Activated CD4-positive, alpha-beta T cell treated with anti-CD3 and anti-CD28 coated beads, Interleukin-10, Interleukin-2, amounts not matched to agents 100 ng/mL and 50 ng/mL, durations not matched to agents 16 hours and 8 hours (primary cell): ENCODE data around the gene SLC19A1.
A peak's percentile ranks its signal among the peaks of the same experiment; 100 is the strongest.

ENCODE experiments used
- DNase-seq: peaks from one replicate; pipeline ENCODE4 v3.0.0-alpha.2; 2020

Gene SLC19A1

DNA sequence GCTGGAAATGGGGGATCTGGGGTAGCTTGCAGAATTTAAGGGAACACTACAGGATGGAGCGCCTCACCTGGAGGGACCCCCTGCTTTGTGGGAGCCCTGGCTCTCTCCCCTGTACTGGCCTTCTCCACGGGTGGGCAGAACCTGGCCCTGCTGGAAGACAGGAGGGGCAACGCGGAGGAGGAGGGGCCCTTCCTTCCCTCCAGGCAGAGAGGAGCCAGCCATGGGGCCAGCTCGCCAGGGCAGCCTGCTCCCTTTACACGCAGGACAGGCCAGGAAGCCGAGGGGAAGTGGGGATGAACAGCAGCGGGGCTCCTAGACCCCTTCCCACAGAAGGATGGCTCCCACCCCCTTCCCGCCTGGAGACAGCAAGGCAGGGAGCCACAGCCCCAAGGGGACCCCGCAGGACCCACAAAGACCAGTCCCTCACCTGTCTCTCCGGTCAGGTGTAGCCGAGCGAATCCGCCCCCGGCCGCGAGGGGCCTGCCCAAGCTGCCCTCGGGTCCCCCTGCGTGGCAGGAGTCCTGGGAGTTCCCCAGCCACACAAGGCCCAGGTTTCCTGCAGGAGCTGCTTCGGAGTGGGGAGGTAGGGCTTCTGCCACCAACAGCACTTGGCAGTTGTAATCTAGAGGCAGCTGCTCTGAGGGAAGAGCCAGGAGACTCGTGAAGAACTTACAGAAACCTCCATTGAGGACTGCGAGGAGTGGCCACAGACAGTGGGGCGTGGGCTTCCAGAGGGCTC lies 1.6 kb upstream of the SLC19A1 start:
- DNase-seq: no peak

DNA sequence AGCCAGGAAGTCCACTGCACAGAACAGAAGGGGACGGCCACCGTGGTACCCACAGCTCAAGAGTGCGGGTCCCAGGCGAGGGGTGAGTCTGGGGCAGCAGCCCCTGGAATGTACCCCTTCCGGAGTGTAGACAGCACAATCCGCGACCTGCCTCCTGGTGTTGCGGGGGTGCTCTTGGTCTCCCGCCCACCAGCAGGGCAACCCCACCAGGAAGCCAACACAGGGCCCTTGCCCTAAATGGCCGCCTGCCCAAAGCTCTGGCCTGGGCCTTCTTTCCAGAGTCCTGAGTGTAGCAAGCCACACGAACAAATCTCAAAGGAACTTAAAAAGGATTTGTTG lies 1.1 kb upstream of the SLC19A1 start:
- DNase-seq: no peak

DNA sequence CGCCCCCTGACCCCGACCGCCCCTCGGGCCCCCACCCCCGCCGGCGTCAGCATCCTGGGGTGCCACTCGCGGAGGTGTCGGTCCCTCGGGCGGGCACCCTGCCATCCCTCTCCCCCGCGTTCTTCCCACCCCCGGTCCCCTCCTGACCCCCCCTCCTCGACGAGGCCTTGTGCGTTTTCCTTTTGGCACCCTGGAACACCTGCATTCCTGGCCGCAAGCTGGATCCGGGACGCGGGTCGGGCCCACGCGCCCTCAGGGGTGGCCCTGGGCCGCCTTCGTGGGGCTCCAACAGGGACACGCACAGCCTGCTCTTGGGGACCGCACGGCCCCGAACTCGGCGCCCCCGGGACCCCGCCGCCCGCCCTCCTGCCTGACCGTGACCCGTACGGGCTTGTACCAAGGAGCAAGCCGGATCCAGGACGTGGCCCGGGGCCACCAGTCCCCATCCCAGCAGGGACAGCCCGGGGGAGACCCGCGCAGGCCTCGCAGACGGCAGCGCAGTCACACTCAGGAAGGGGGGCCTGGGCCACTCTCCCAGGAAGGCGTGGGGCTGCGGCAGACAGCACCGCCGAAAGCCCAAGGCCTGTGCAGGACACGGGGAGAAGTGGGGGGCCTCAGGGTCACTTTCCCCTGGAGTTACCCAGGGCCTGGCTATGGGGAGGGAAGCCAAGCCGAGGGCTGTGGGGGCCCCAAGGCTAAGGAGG lies 579 bp upstream of the SLC19A1 start:
- no peak for DNase-seq

DNA sequence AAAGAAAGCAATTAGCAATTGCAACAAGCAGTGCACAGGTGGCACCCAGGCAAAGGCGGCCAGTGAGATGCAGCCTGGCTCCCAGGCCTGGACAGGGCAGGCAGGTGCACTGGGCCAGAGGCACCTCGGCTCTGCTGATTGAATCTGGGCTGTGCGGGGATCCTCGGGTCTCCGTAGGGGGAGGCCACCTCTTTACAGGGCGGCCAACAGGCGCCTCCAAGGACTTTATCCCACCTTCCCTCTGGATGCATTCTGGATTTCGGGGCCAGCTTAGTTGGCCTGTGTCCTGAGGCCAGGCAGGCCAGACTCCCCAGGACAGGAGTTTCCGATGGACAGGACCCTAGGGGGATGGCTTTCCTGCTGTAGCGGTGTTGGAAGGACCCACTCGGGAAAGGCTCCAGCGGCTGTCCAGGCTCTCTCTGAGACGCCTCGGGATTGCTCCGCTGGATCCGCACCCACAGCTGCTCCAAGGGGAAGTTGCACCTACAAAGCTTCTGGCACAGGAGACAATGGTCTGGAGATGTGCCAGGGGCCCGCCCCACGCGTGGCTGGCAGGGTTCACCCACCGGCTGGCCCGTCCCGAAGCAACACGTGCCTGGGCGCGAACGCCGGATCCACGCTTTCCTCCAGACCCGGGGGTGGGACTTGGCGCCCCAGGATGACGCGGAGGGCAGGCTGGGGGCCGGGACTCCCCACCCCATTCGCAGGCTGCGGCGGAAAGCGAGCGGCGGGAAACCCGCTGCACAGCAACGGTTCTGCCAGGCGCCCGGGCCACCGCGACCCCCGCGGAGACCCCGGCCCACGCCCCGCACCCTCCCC lies 810 bp downstream of the SLC19A1 start:
- peak; percentile 91 for DNase-seq

DNA sequence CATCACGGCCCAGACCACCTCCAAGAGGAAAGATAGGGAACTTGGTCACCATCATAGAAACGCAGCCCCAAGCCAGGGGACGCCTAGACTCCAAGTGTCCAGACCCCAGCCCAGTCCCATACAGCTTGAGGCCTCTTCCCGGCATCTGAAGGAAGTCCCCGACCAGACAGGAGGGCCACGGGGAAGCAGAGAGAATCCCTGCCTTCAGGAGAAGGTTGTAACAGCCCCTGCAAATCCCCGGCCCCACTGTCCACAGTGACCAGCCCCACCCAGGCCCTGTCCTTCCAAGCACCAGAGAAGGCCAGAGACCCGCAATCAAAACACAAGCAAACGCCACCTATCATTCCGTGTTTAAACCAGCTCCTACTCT lies 1.7 kb downstream of the SLC19A1 start:
- no peak for DNase-seq

- no peak for DNase-seq
Observed at GRCh38 chr21:45539796-45540600, 2.2 kb downstream of the SLC19A1 start.

GRCh38 chr21:45539046-45539795 lies 3.0 kb downstream of the SLC19A1 start:
- DNase-seq: no peak

- no peak for DNase-seq
Observed at GRCh38 chr21:45538381-45539045, 3.7 kb downstream of the SLC19A1 start.

GRCh38 chr21:45537746-45538291 lies 4.4 kb downstream of the SLC19A1 start:
- DNase-seq: no peak

DNA sequence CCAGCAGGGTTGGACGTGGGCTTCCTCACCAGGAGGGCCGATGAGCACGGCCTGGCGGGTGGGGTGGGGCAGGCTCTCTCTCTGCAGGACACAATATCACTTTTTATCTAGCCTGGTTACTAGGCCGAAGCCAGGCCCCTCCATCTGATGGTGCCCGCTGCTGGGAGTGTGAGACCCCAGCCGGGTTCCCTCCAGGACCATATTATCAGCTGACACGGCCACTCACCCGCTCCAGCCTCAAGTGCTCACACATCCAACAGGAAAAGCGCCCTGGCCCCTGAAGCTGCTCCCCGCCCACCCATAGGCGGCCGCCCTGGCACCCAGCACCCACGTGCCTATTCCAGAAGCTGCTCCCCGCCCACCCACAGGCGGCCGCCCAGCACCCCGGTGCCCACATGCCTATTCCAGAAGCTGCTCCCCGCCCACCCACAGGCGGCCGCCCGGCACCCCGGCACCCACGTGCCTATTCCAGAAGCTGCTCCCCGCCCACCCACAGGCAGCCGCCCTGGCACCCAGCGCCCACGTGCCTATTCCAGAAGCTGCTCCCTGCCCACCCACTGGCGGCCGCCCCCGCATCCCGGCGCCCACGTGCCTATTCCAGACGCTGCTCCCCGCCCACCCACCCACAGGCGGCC lies 5.0 kb downstream of the SLC19A1 start:
- DNase-seq: no peak

DNA sequence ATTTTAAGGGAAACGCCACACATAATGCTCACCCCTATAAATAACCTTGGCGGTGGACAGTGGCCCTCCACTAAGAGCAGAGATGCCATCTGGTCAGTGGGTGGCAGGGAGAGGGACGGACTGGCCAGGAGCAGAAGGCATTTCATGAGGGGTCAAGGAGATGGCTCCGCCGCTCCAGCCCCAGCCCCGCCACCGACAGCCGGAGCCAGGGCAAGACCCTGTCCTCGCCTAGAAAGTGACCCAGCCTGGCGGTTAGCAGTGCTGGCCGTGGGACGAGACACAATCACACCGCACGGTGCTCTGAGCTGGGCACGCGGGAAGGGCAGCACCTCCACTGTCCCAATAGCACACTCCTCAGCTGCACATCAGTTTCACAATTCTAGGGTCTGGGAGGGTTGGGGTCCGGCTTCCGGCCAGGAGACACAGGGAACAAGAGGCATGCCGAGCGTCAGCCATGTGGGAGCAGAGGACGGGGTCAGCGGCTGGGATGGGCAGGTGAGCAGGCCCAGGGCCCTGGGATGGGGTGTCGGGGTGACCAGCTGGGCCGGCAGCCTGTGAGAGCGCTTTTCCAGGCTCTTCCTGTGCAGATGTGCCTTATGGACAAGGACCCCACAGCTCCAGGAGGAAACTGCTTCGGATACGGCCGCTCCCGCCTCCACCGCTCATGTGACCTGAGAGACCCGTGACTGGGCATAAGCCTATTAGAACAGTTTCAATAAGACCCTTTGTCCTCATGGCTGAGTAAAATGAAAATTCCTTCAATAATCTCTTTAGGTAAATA lies 5.7 kb downstream of the SLC19A1 start:
- DNase-seq: no peak

DNA sequence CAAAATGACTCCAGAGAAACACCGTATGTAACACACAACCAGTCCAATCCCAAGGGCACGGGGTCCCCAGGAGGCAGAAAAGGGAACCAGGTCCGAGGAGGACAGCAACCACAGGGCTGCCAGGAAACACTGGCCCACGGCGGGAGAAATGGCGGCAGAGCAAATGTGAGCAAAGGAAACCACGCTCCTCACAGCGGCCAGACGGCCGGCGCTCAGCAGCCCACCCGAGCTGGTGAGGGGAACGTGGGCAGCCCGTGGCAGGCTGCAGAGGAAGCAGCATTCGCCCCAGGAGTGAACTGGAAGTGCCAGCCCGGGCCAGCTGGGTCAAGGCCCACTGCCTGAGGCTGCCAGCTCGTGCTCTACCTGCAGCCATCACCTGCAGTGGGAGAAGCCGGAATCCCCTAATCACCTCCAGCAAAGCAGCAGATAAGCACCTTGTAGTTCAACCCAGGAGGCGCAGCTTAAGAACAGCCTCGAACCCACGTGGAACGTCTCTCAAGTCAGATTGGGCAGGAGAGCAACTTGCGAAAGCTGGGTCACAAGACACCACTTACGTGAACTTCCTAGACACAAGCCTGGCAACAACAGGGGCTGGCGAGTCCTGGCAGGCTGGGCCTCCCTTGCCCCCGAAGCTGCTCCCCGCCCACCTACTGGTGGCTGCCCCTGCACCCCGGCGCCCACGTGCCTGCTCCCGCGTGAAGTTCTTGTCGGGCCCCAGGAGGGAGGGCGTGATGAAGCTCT lies 6.7 kb downstream of the SLC19A1 start:
- DNase-seq: no peak

DNA sequence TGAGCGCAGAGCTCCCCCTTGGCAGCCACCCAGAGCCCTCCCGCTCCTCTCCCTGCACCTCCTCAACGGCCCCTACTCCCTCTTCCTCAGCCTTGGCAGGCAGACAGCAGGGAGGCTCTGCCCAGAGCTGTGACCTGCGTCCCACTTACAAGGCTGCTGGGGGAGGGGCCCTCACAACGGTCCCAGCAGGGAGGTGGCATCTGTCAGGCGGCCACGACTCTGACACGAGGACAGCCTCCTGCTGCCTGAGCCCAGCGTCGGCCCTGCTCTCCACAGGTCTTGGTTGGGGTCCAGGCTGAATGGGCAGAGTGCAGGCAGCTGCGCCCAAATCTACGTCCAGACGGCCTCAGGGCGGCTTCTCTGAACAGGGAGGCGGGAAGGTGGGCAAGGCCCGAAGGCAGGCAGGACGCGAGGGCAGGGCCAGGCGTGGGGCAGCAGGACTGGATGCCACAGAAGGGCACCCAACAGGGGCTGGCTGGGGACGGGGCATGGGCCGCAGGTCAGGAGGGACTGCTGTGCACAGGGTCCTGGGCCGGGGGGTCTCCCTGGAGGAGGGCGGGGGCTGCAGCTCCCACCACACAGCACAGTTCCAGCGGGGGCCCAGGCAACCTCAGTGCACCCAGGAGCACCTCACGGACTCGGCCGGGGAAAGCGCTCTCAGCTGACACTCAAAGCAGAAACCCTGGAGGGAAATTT lies 7.5 kb downstream of the SLC19A1 start:
- no peak for DNase-seq

DNA sequence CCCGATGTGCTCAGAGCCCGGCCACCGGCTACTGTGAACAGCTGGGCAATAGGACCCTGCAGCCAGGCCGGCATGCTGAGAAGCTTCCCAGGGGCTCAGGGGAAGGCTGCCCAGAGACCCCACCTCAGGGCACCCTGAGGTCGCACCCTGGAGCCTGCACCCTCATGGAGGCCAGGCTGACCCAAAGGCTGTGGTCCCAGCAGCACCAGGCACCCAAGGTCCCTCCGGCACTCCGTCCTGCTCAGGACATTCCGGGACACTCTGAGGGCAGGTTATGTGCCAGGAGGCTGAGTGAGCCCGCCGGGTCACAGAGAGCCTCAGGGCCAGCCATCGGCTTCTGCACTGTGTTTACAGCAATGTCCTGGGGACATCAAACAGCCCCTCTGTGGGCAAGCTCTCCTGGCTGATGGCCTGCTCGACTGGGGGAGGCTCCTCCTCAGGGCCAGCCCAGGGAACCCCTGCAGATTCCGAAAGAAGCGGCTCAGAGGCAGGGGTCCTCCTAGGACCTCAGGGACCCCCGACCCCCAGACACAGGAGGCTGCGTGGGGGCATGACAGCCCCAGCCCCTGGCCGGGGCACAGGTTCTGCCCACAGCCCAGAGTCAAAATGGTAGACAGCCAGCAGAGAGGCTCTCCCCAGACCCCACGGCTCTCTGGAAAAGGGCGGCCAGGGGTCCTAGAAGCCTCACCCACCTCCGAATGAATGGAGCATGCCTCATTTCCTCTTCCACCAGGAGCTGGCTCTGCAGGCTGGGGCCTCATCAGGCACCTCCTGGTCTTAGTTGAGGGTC lies 8.2 kb downstream of the SLC19A1 start:
- no peak for DNase-seq

- no peak for DNase-seq
Observed at GRCh38 chr21:45533361-45533845, 8.8 kb downstream of the SLC19A1 start.

DNA sequence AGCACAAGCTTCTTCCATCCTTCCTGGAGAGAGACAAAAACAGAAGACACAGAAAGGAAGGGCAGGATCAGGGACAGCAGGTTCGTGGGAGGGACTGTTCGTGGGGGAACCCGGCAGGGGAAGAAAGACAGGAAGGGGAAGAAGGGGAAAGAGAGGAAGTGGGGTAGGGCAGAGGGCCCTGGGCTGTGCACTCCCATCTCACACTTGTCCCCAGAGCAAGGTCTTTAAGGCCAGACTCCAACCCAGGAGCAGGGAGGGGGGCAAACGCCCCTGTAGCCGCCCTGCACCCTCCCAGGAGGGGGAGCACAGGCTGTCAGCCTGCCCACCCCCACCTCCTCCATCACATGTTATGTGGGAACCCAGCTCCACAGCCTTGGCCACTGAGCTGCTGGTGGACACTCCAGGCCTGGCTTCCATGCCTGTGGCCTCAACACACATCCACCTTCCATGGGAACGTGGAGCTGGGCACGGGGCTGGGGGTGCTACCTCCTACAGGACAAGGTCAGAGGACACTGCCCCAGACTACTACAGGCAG lies 9.3 kb downstream of the SLC19A1 start:
- no peak for DNase-seq
